A549 (cell line): ENCODE results near the gene YTHDF2. TPM values are rescaled to one million over a fixed set of nuclear protein-coding genes. Genes with fewer than 3 reads are reported as not detected.

Experiments used
- ATAC-seq, 2 experiments: fragments of 200-7000 bp in 1 of 2; fragments of >200 bp in 1 of 2; cut with Nextera tagmentation in 1 of 2; cut with Tn5 transposase in 1 of 2; 3 replicates each; pipeline versions ENCODE4 v1.8.0 to v1.9.1; 2018 to 2020; ENCODE audit warnings: mild to moderate bottlenecking in 1 of 2, moderate library complexity in 1 of 2
- CTCF ChIA-PET: fragments of 300-600 bp; sonication (Branson Sonifier 250); formaldehyde crosslinking; extraction: SDS; loops from one replicate; lab custom pipeline; 2021; ENCODE audit warnings: antibody characterized with exemption, inconsistent platforms; lab: Yijun Ruan, JAX
- POLR2A ChIA-PET: fragments of 350-600 bp; formaldehyde crosslinking; extraction: SDS; loops from one replicate; lab custom pipeline; 2021; ENCODE audit warnings: antibody characterized with exemption, inconsistent platforms; lab: Yijun Ruan, JAX
- DNase-seq, 2 experiments: peaks; one replicate each; pipeline versions ENCODE4 v3.0.0 to v3.0.0-alpha.2; 2011 to 2016; ENCODE audit warnings: low read depth in 1 of 2, low spot score in 1 of 2
- FAIRE-seq: peaks from 2 replicates; lab custom pipeline; 2011; peaks lifted over from hg19 to GRCh38; lab: Jason Lieb, UNC
- H3K27ac ChIP-seq, 2 experiments: fragments of >200 bp; sonication (Bioruptor Twin); formaldehyde crosslinking; 3 replicates each; pipeline ENCODE4 v1.5.1; 2016 to 2017
- H3K4me1 ChIP-seq: fragments of >200 bp; sonication (Bioruptor Twin); formaldehyde crosslinking; 3 replicates; pipeline ENCODE4 v1.6.1; 2016
- H3K4me2 ChIP-seq: fragments of >200 bp; sonication (Bioruptor Twin); formaldehyde crosslinking; 3 replicates; pipeline ENCODE4 v1.6.1; 2016
- H3K4me3 ChIP-seq: fragments of >200 bp; sonication (Bioruptor Twin); formaldehyde crosslinking; 3 replicates; pipeline ENCODE4 v1.5.1; 2016
- H3K9me3 ChIP-seq: fragments of >200 bp; sonication (Bioruptor Twin); formaldehyde crosslinking; 3 replicates; pipeline ENCODE4 v1.6.1; 2016
- CEBPB ChIP-seq, 2 experiments: fragments of >200 bp in 1 of 2; sonication (Bioruptor Twin) in 1 of 2; formaldehyde crosslinking in 1 of 2; IDR thresholded peaks; 2 replicates each; pipeline ENCODE4 v1.6.1; 2012 to 2016
- CHD4 ChIP-seq: fragments of 200-600 bp; sonication (generic); IDR thresholded peaks from 2 replicates; pipeline ENCODE4 v1.6.1; 2016; ENCODE audit warnings: antibody characterized with exemption, mild to moderate bottlenecking, borderline replicate concordance
- EHF ChIP-seq: fragments of 250-450 bp; sonication (Bioruptor Pico); IDR thresholded peaks from 2 replicates; pipeline ENCODE4 v1.5.0; 2020; ENCODE audit warnings: mild to moderate bottlenecking
- EHMT2 ChIP-seq: fragments of 200-600 bp; sonication (generic); IDR thresholded peaks from 2 replicates; pipeline ENCODE4 v1.6.1; 2016; ENCODE audit warnings: antibody characterized with exemption, low read depth, mild to moderate bottlenecking, moderate library complexity
- FOSB ChIP-seq: fragments of 250-450 bp; sonication (Bioruptor Pico); IDR thresholded peaks from 2 replicates; pipeline ENCODE4 v1.5.0; 2020; ENCODE audit warnings: mild to moderate bottlenecking, moderate library complexity
- FOSL2 ChIP-seq, 2 experiments: fragments of 450-650 bp in 1 of 2; fragments of >200 bp in 1 of 2; sonication (Bioruptor Twin) in 1 of 2; formaldehyde crosslinking; IDR thresholded peaks; 2 replicates each; pipeline versions ENCODE4 v1.5.0 to v1.6.1; 2016 to 2020; ENCODE audit warnings: mild to moderate bottlenecking in 1 of 2, moderate library complexity in 1 of 2
- HEYL ChIP-seq: fragments of 250-450 bp; sonication (Bioruptor Pico); IDR thresholded peaks from 2 replicates; pipeline ENCODE4 v1.8.0; 2021; ENCODE audit warnings: mild to moderate bottlenecking, moderate library complexity
- HMGXB4 ChIP-seq: fragments of 250-450 bp; sonication (Bioruptor Pico); IDR thresholded peaks from 2 replicates; pipeline ENCODE4 v1.5.0; 2021; ENCODE audit warnings: mild to moderate bottlenecking, moderate library complexity, borderline replicate concordance
- HOXA7 ChIP-seq: fragments of 250-450 bp; sonication (Bioruptor Pico); IDR thresholded peaks from 2 replicates; pipeline ENCODE4 v1.5.0; 2020; ENCODE audit warnings: mild to moderate bottlenecking, moderate library complexity
- HOXB13 ChIP-seq: fragments of 250-450 bp; sonication (Bioruptor Pico); IDR thresholded peaks from 2 replicates; pipeline ENCODE4 v1.5.0; 2020; ENCODE audit warnings: low read depth, mild to moderate bottlenecking, moderate library complexity
- HOXB5 ChIP-seq: fragments of 250-450 bp; sonication (Bioruptor Pico); IDR thresholded peaks from 2 replicates; pipeline ENCODE4 v1.5.0; 2020; ENCODE audit warnings: mild to moderate bottlenecking, moderate library complexity
- JUN ChIP-seq, 2 experiments: fragments of >200 bp; sonication (Bioruptor Twin); formaldehyde crosslinking; IDR thresholded peaks; 2 replicates in 1 of 2; 3 replicates in 1 of 2; pipeline ENCODE4 v1.6.1; 2016 to 2017
- KDM1A ChIP-seq: fragments of 200-600 bp; sonication (generic); IDR thresholded peaks from 2 replicates; pipeline ENCODE4 v1.6.1; 2016; ENCODE audit warnings: low read depth, mild to moderate bottlenecking
- KDM5A ChIP-seq: fragments of 200-600 bp; sonication (generic); IDR thresholded peaks from 2 replicates; pipeline ENCODE4 v1.6.1; 2016; ENCODE audit warnings: antibody characterized with exemption, mild to moderate bottlenecking
- MAZ ChIP-seq: fragments of 150-350 bp; IDR thresholded peaks from 2 replicates; pipeline ENCODE4 v1.6.1; 2014; ENCODE audit warnings: antibody characterized with exemption, low read depth, low read length, borderline replicate concordance
- NPAS2 ChIP-seq: fragments of 250-450 bp; sonication (Bioruptor Pico); IDR thresholded peaks from 2 replicates; pipeline ENCODE4 v1.8.0; 2022; ENCODE audit warnings: mild to moderate bottlenecking, moderate library complexity, borderline replicate concordance
- NR3C1 ChIP-seq: fragments of >200 bp; sonication (Bioruptor Twin); formaldehyde crosslinking; IDR thresholded peaks from 3 replicates; pipeline ENCODE4 v1.6.1; 2017
- RCOR1 ChIP-seq: fragments of 150-350 bp; IDR thresholded peaks from 2 replicates; pipeline ENCODE4 v1.6.1; 2014; ENCODE audit warnings: antibody characterized with exemption, low read length, low read depth
- REST ChIP-seq: fragments of 200-600 bp; sonication (generic); IDR thresholded peaks from 2 replicates; pipeline ENCODE4 v1.6.1; 2016; ENCODE audit warnings: antibody characterized with exemption, mild to moderate bottlenecking, moderate library complexity
- RNF2 ChIP-seq: fragments of 200-600 bp; sonication (generic); IDR thresholded peaks from 2 replicates; pipeline ENCODE4 v1.6.1; 2016; ENCODE audit warnings: low read depth, mild to moderate bottlenecking, antibody characterized with exemption, moderate library complexity, borderline replicate concordance
- SMC3 ChIP-seq: fragments of >200 bp; sonication (Bioruptor Twin); formaldehyde crosslinking; IDR thresholded peaks from 3 replicates; pipeline ENCODE4 v1.6.1; 2018; ENCODE audit warnings: inconsistent platforms
- SREBF2 ChIP-seq: fragments of 450-650 bp; IDR thresholded peaks from 2 replicates; pipeline ENCODE4 v1.6.1; 2014; ENCODE audit warnings: mild to moderate bottlenecking, moderate library complexity
- TFCP2L1 ChIP-seq: fragments of 250-450 bp; sonication (Bioruptor Pico); IDR thresholded peaks from 2 replicates; pipeline ENCODE4 v1.5.0; 2021; ENCODE audit warnings: mild to moderate bottlenecking
- TP53 ChIP-seq: fragments of 250-450 bp; sonication (Bioruptor Pico); IDR thresholded peaks from 2 replicates; pipeline ENCODE4 v1.5.0; 2021; ENCODE audit warnings: mild to moderate bottlenecking, moderate library complexity
- USF2 ChIP-seq: fragments of 450-650 bp; IDR thresholded peaks from 2 replicates; pipeline ENCODE4 v1.6.1; 2014; ENCODE audit warnings: antibody characterized with exemption
- ZSCAN20 ChIP-seq: fragments of 250-450 bp; sonication (Bioruptor Pico); IDR thresholded peaks from 2 replicates; pipeline ENCODE4 v1.8.0; 2022; ENCODE audit warnings: mild to moderate bottlenecking, moderate library complexity
- WGBS: methylation state at CpG from one replicate; pipeline ENCODE4 v1.1.6; 2017; ENCODE audit errors: missing lambda C conversion rate; 5-methylcytosine and 5-hydroxymethylcytosine counted together
- polyA plus RNA-seq, 4 experiments: library from polyadenylated mRNA; depleted of rRNA in 3 of 4; stranded (reverse); fragments of >200 nt; fragmentation: RNase III in 1 of 4; extraction: RNeasy Plus Mini Kit Qiagen cat#74134 plus additional on column Dnase treatment in 1 of 4; gene quantifications; 2 replicates in 3 of 4; 3 replicates in 1 of 4; pipeline ENCODE4 v1.2.3, GENCODE V29; 2011 to 2017
- TF ChIP-seq, protein P1 (sequence below): fragments of >200 bp; sonication (Bioruptor Twin); formaldehyde crosslinking; IDR thresholded peaks from 2 replicates; pipeline ENCODE4 v1.6.1; 2016

Gene YTHDF2
- polyA plus RNA-seq, 2 of the 4 experiments (the other 2 are of a cell fraction) = 53.2 to 55.6 TPM

GRCh38 chr1:28804071-28804470 lies 67.3 kb downstream of the YTHDF2 start:
- no peak for ATAC-seq
- POLR2A ChIA-PET = no interaction called here

GRCh38 chr1:28807046-28807445 lies 70.3 kb downstream of the YTHDF2 start:
- DNase-seq (no peak), ATAC-seq (no peak), FAIRE-seq (no peak)
- Histone ChIP-seq H3K4me2 (no peak overlapping the region), H3K4me1 (no peaks in the 10 kb centered on the region), H3K4me3 (no peak overlapping the region), H3K9me3 (no peaks in the 10 kb centered on the region), H3K27ac (no peak overlapping the region)
- TF ChIP-seq SMC3 = no peak
- no peak for TF ChIP-seq FOSL2 (IDR thresholded peaks at IDR 0.05)
- no peak for TF ChIP-seq FOSL2 (CRISPR knock-in tag; IDR thresholded peaks at IDR 0.05)
- no peak for TF ChIP-seq HOXA7 (CRISPR knock-in tag)
- TF ChIP-seq HOXB13 (CRISPR knock-in tag) = no peak
- TF ChIP-seq EHMT2 = no peak
- no peak for TF ChIP-seq TFCP2L1 (CRISPR knock-in tag)
- TF ChIP-seq, protein P1, sequence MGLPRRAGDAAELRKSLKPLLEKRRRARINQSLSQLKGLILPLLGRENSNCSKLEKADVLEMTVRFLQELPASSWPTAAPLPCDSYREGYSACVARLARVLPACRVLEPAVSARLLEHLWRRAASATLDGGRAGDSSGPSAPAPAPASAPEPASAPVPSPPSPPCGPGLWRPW = no peak
- TF ChIP-seq KDM5A = no peak
- no peak for TF ChIP-seq RNF2
- TF ChIP-seq JUN (IDR thresholded peaks at IDR 0.05) = no peak
- TF ChIP-seq KDM1A = no peak
- no peak for TF ChIP-seq USF2
- no peak for TF ChIP-seq NR3C1
- no peak for TF ChIP-seq RCOR1
- TF ChIP-seq FOSB = no peak
- ChIA-PET CTCF (interaction anchor here (0.5 to 1.1 kb wide), 4 partner anchors 22 to 75 kb away, joined by 3 to 5 read pairs (median 3); no protein-coding TSS in a partner anchor), POLR2A (interaction anchor here (0.6 kb wide), 1 partner anchor 382 kb away, joined by 3 read pairs; no protein-coding TSS in a partner anchor)
- 37% methylated on average over 4 of the region's 4 CpGs for WGBS

More at GRCh38 chr1:28804071-28804470, 67.3 kb downstream of the YTHDF2 start:
- 62% methylated on average over 3 of the region's 3 CpGs for WGBS
- CTCF ChIA-PET = interaction anchor here (1.5 to 2.4 kb wide), 3 partner anchors 19 to 230 kb away, joined by 3 to 6 read pairs (median 5); no protein-coding TSS in a partner anchor
- Histone ChIP-seq H3K4me1 (no peaks in the 10 kb centered on the region), H3K4me3 (no peak overlapping the region), H3K4me2 (no peak overlapping the region), H3K27ac (no peak overlapping the region), H3K9me3 (no peaks in the 10 kb centered on the region)
- TF ChIP-seq USF2 = no peak
- no peak for TF ChIP-seq CEBPB (IDR thresholded peaks at IDR 0.05)
- TF ChIP-seq HOXB5 = no peak
- TF ChIP-seq TP53 = no peak
- FAIRE-seq (no peak), DNase-seq (no peak)

DNA sequence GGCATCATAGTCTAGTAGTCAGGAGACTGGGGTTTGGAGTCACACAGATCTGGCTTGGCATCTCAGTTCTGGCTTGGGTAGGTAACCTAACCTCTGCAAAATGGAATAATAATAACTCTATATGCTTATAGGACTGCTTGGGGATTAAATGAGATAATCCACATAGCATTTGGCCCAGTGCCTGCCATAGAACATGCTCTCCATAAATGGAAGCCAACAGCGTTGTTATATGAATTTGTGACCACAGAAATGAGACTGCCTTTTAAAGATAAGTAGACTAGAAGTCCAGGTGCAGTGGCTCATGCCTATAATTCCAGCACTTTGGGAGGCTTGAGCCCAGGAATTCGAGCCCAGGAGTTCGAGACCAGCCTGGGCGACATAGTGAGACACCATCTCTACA lies 71.2 kb downstream of the YTHDF2 start:
- no peaks in the 10 kb centered on the region for H3K4me1 ChIP-seq
- WGBS = 44% methylated on average over 3 of the region's 4 CpGs
- H3K27ac ChIP-seq = no peak overlapping the region
- H3K4me3 ChIP-seq = no peak overlapping the region
- DNase-seq (no peak), FAIRE-seq (no peak), ATAC-seq (no peak)
- POLR2A ChIA-PET = no interaction called here
- no peak overlapping the region for H3K4me2 ChIP-seq
- H3K9me3 ChIP-seq = no peaks in the 10 kb centered on the region
- CTCF ChIA-PET = no interaction called here
- TF ChIP-seq HMGXB4 (CRISPR knock-in tag) (no peak), SREBF2 (no peak), RNF2 (no peak), REST (no peak), NPAS2 (CRISPR knock-in tag) (no peak), ZSCAN20 (no peak), TP53 (no peak), HEYL (CRISPR knock-in tag) (no peak), FOSB (no peak), CHD4 (no peak), EHF (CRISPR knock-in tag) (no peak), CEBPB (IDR thresholded peaks at IDR 0.05) (no peak), MAZ (no peak)
